Amygdala (tissue), 56 donors: ENCODE data around the gene BHLHA15.

Experiments used
- DNase-seq, 56 donors: peaks; one replicate each; lab custom pipeline; 2025; lab: John Stamatoyannopoulos, UW

Gene BHLHA15

DNA sequence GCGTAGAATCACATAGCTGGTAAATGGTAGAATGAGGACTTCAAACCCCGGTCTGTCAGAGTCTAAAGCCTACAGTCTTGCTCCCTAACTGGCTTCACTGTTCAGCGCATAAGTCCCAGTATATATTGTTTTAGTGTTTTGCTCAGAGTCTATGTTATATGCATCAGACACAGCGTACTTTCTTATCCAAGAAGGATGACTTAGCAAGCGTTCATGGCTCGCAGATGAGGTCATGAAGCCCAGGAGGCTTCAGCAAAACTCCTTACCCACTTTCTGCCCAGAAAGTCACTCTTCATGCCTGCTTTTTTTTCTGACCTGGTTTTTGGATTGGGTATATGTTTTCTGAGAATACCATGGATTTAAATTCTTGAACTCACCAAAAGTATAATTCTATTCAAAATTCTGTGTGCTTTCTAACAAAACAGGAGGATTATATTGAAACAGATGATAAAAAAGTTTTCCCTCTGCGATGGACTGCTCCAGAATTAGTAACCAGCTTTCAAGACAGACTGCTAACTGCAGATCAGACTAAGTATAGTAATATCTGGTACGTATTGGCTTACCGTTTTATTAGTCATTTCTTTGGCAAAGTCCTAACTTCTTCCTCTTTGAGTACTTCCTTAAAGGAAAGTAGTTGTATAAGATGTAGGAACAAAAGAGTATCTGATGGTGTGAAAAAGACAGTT lies 24.6 kb upstream of the BHLHA15 start:
- DNase-seq, result no peak

DNA sequence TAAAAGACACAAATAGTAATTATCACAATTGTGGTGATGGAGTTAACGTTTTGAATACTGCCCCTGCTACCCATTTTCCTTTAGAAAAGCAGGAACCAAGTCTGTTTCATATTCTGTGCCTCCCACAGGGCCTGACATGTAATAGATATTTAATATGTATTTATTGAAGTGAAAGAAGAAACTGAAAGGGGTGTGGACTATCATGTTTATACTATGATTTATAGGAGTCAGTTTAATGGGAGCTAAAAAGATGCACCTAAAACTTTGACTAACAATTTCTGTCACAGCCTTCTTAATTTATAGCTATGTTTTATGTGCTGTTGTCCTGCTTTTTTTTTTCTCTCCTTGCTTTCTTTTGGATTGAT lies 24.1 kb upstream of the BHLHA15 start:
- DNase-seq, result no peak

- no peak for DNase-seq
These were observed 21.7 kb upstream of the BHLHA15 start for GRCh38 chr7:98189559-98189958.

DNA sequence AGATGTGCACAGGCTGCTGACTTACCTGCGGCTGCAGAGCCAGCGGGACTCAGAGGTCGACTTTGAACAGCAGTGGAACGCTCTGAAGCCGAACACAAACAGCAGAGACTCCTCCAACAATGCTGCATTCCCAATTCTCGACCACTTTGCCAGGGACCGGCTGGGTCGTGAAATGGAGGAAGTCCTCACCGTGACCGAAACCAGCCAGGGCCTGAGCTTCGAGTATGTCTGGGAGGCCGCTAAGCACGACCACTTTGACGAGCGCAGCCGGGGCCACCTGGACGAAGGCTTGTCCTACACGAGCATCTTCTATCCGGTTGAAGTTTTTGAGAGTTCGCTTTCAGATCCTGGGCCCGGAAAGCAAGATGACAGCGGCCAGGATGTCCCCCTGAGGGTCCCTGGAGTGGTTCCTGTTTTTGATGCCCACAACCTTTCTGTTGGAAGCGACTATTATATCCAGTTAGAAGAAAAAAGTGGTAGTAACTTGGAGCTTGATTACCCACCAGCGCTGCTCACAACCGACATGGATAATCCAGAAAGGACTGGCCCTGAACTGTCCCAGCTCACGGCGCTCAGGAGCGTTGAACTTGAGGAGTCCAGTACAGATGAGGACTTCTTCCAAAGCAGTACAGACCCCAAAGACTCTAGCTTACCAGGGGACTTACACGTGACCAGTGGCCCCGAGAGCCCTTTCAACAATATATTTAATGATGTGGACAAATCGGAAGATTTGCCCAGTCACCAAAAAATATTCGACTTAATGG lies 19.4 kb upstream of the BHLHA15 start:
- no peak for DNase-seq

GRCh38 chr7:98192781-98193457 lies 18.3 kb upstream of the BHLHA15 start:
- DNase-seq, result no peak

GRCh38 chr7:98193474-98194180 lies 17.6 kb upstream of the BHLHA15 start:
- DNase-seq, result no peak

- DNase-seq, result no peak
These were observed 17.1 kb upstream of the BHLHA15 start for GRCh38 chr7:98194186-98194585.

- DNase-seq, result peak in 6 of 56 donors; percentile 18 to 58 (median 32)
These were observed 16.4 kb upstream of the BHLHA15 start for GRCh38 chr7:98194672-98195457.

DNA sequence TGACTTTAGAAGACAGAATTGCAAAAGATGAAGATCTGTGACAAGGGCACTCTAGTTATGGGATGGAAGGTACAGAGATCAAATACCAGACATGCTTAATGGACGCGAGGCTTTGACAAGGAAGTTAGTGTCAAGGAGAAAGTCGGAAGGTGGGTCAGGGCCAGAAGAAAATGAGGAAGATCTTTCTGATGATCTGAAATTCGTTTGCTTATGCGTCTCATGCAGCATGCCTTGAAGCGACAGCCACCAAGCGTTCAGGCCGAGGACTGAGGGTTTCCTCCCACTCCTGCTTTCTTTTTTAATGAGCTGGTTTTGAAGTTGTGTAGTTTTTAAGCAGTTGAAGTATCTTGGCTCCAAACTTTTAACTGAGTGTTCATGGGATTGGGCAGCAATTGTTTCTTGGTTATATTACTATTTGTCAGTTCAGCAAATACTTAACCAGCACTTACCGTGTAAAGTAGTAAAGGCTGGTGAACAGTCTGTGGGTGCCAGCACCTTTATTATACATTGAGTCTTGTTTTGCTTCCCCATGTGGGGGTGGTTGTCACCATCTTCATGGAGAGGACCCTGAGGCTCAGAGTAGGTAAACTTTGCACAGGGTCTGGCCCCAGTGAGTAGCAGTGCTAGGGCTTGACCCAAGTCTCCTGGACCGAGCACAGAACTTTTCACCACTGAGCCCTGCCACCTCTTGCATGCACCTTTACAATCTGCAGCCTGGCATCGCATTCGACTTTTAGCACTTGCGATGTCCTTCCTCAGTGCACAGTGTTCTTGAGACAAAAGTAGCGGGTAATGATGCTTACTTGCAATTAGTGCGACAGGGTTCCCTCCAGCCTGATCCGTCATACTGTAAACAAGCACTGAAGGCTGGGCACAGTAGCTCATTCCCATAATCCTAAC lies 14.3 kb upstream of the BHLHA15 start:
- peak in 2 of 56 donors; percentile 18 to 27 for DNase-seq

DNA sequence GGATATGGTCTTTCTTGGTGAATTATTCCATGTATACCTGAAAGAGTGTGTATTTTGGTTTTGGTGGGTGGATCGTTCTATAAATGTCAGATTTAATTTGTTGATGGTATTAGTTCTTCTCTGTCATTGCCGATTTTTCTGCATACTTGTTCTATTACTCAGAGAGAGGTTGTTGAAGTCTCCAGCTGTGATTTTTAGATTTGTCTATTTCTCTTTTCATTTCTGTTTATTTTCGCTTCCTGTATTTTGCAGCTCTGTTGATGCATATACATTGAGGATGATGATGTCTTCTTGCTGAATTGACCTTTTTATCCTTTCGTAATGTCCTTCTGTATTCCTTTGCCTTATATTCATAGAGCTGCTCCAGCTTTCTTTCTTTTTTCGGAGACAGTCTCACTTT lies 12.1 kb upstream of the BHLHA15 start:
- DNase-seq, result no peak

GRCh38 chr7:98200364-98200763 lies 10.9 kb upstream of the BHLHA15 start:
- DNase-seq, result no peak

DNA sequence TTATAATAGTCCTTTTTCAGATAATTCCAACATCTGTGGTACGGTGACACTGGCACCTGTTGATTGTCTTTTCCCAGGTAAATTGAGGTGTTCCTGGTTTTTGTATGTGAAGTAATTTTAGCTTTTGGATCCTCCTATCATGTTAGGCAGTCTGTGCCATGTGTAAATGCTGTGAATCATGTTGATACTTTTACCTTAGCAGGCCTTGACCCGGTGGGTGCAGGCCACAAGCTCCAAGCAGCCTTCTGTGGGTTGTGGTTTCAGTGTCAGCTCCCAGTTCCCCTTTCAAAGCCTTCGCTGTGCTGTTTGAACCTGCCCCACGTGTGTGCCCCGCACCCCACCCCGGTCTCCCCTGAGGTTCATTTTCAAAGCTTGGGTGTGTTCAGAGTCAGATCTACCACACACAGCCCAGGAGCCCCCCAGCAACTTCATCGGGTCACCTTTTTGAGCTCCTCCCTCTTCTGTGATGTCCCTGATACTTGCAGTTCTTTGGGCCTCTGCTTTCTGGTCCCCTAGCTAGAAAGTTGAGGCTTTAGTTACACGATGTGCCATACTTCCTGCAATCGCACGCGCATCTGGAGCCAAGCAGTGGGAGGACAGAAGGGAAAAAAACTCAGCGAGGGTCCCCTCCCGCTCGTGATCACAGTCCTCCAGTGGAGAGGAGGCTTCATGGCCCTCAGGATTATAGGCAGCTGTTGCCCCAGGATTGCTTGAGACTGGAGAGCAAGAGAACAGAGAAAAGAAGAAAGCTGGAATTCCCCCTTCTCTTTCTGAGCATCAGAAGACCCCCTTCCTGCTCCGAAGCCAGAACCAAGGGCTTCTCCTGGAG lies 8.7 kb upstream of the BHLHA15 start:
- no peak for DNase-seq

- DNase-seq, result no peak
These were observed 7.8 kb upstream of the BHLHA15 start for GRCh38 chr7:98203261-98203963.

- DNase-seq, result no peak
These were observed 7.2 kb upstream of the BHLHA15 start for GRCh38 chr7:98203964-98204605.

GRCh38 chr7:98204670-98205069 lies 6.6 kb upstream of the BHLHA15 start:
- DNase-seq, result no peak

GRCh38 chr7:98205162-98205845 lies 5.9 kb upstream of the BHLHA15 start:
- DNase-seq, result no peak
